Mesothelial cell of epicardium (in vitro differentiated cells): ENCODE results near the gene LRP4. TPM values are rescaled to one million over a fixed set of nuclear protein-coding genes. Genes with fewer than 3 reads are reported as not detected.

Experiments
- DNase-seq, 2 experiments: peaks; one replicate each; pipeline ENCODE4 v3.0.0; 2021; ENCODE audit warnings: low spot score in 2 of 2; ENCODE audit not compliant: unreplicated experiment in 2 of 2
- H3K27ac Mint-ChIP-seq: 2 replicates; pipeline ENCODE4 v1.8.0; 2021; ENCODE audit warnings: mixed read lengths
- H3K27me3 Mint-ChIP-seq: 2 replicates; pipeline ENCODE4 v1.8.0; 2021; ENCODE audit warnings: low read depth, mixed read lengths
- H3K36me3 Mint-ChIP-seq: 2 replicates; pipeline ENCODE4 v1.8.0; 2021; ENCODE audit warnings: mixed read lengths
- H3K4me1 Mint-ChIP-seq: 2 replicates; pipeline ENCODE4 v1.8.0; 2021; ENCODE audit warnings: mixed read lengths
- H3K4me3 Mint-ChIP-seq: 2 replicates; pipeline ENCODE4 v1.8.0; 2021; ENCODE audit warnings: mild to moderate bottlenecking, moderate library complexity, mixed read lengths
- H3K9me3 Mint-ChIP-seq: 2 replicates; pipeline ENCODE4 v1.8.0; 2021; ENCODE audit warnings: mixed read lengths
- CTCF ChIP-seq: fragments of 200-600 bp; sonication (generic); IDR thresholded peaks from one replicate; pipeline ENCODE4 v1.5.0; 2021; ENCODE audit warnings: antibody characterized with exemption; ENCODE audit not compliant: unreplicated experiment
- total RNA-seq: library from RNA; stranded (reverse); gene quantifications from 3 replicates; pipeline ENCODE4 v1.2.1, GENCODE V29; 2021

Gene LRP4
- total RNA-seq, 1 donor from 2014 or later, result 26.8 TPM

GRCh38 chr11:46889689-46890475, 28.5 kb downstream of the LRP4 start:
- H3K36me3 Mint-ChIP-seq, result peaks cover 22% of the 10 kb centered on the region
- H3K9me3 Mint-ChIP-seq, result no peaks in the 10 kb centered on the region
- no peak overlapping the region for H3K4me3 Mint-ChIP-seq
- H3K27ac Mint-ChIP-seq, result no peak overlapping the region
- H3K4me1 Mint-ChIP-seq, result no peaks in the 10 kb centered on the region
- DNase-seq, result peak in 1 of 2 experiments; percentile 78
- TF ChIP-seq CTCF, result peak; percentile 89
- no peaks in the 10 kb centered on the region for H3K27me3 Mint-ChIP-seq

- no peaks in the 10 kb centered on the region for H3K27me3 Mint-ChIP-seq
- H3K9me3 Mint-ChIP-seq, result no peaks in the 10 kb centered on the region
- H3K4me1 Mint-ChIP-seq, result no peaks in the 10 kb centered on the region
- H3K36me3 Mint-ChIP-seq, result peaks cover 23% of the 10 kb centered on the region
- no peak overlapping the region for H3K27ac Mint-ChIP-seq
- H3K4me3 Mint-ChIP-seq, result no peak overlapping the region
- TF ChIP-seq CTCF, result no peak
- DNase-seq, result no peak
Measured at GRCh38 chr11:46889251-46889650, 29.1 kb downstream of the LRP4 start.

- Mint-ChIP-seq H3K9me3 (no peaks in the 10 kb centered on the region), H3K27me3 (no peaks in the 10 kb centered on the region), H3K4me3 (no peak overlapping the region), H3K36me3 (peaks cover 28% of the 10 kb centered on the region), H3K27ac (no peak overlapping the region), H3K4me1 (no peaks in the 10 kb centered on the region)
- DNase-seq, result no peak
- TF ChIP-seq CTCF, result no peak
Measured at GRCh38 chr11:46888636-46889035, 29.7 kb downstream of the LRP4 start.

- Mint-ChIP-seq H3K36me3 (peaks cover 40% of the 10 kb centered on the region), H3K27ac (no peak overlapping the region), H3K4me1 (no peaks in the 10 kb centered on the region), H3K4me3 (no peak overlapping the region), H3K9me3 (no peaks in the 10 kb centered on the region), H3K27me3 (no peaks in the 10 kb centered on the region)
- no peak for TF ChIP-seq CTCF
- no peak for DNase-seq
Measured at GRCh38 chr11:46886211-46886610, 32.1 kb downstream of the LRP4 start.

- Mint-ChIP-seq H3K27ac (no peak overlapping the region), H3K4me3 (no peak overlapping the region), H3K36me3 (peaks cover 45% of the 10 kb centered on the region), H3K27me3 (no peaks in the 10 kb centered on the region), H3K9me3 (no peaks in the 10 kb centered on the region), H3K4me1 (no peaks in the 10 kb centered on the region)
- no peak for DNase-seq
- no peak for TF ChIP-seq CTCF
Measured at GRCh38 chr11:46879056-46879585, 39.2 kb downstream of the LRP4 start.
